SK-N-SH (cell line): Measurements from ENCODE around the gene UCK1. TPM values are rescaled to one million over a fixed set of nuclear protein-coding genes. Genes with fewer than 3 reads are reported as not detected.

Experiments
- CTCF ChIA-PET: fragments of 300-600, 350-600 bp; formaldehyde crosslinking; extraction: SDS; loops from one replicate; lab custom pipeline; 2021; lab: Yijun Ruan, JAX
- POLR2A ChIA-PET: fragments of 350-600 bp; sonication (Branson Sonifier 250); formaldehyde crosslinking; extraction: SDS; loops from one replicate; lab custom pipeline; 2020; ENCODE audit warnings: antibody characterized with exemption, inconsistent platforms; lab: Yijun Ruan, JAX
- DNase-seq: peaks from one replicate; pipeline ENCODE4 v3.0.0; 2012
- H2AFZ ChIP-seq: fragments of 200-600 bp; sonication (generic); 2 replicates; pipeline ENCODE4 v1.8.1; 2016; ENCODE audit warnings: antibody characterized with exemption, mild to moderate bottlenecking, low read depth
- H3F3A ChIP-seq: fragments of 200-600 bp; sonication (generic); replicated peaks from 2 replicates; pipeline ENCODE3; 2016; ENCODE audit warnings: antibody characterized with exemption, mild to moderate bottlenecking; ENCODE audit not compliant: insufficient read depth
- H3K27ac ChIP-seq, 2 experiments: fragments of 200-500 bp in 1 of 2; fragments of 200-600 bp in 1 of 2; sonication (Bioruptor generic) in 1 of 2; sonication (generic), shearing (Covaris generic) in 1 of 2; 2 replicates each; pipeline versions ENCODE4 v1.5.1 to v1.6.1; 2014 to 2016; ENCODE audit warnings: low read depth in 2 of 2, inconsistent platforms in 1 of 2, low read length in 1 of 2, mild to moderate bottlenecking in 1 of 2, mixed read lengths in 1 of 2
- H3K27me3 ChIP-seq: fragments of 200-600 bp; sonication (generic), shearing (Covaris generic); 2 replicates; pipeline ENCODE4 v1.6.1; 2016; ENCODE audit warnings: mixed run types; ENCODE audit not compliant: insufficient read depth
- H3K36me3 ChIP-seq, 2 experiments: fragments of 200-500 bp in 1 of 2; fragments of 200-600 bp in 1 of 2; sonication (Bioruptor generic) in 1 of 2; sonication (generic) in 1 of 2; replicated peaks in 1 of 2; 2 replicates each; pipeline versions ENCODE3 to v1.5.1; 2014 to 2016; ENCODE audit warnings: low read length in 1 of 2, mild to moderate bottlenecking in 1 of 2; ENCODE audit not compliant: insufficient read depth in 2 of 2, control insufficient read depth in 1 of 2
- H3K4me1 ChIP-seq, 2 experiments: fragments of 200-500 bp in 1 of 2; fragments of 200-600 bp in 1 of 2; sonication (Bioruptor generic) in 1 of 2; sonication (generic), shearing (Covaris generic) in 1 of 2; 2 replicates each; pipeline versions ENCODE4 v1.5.1 to v1.6.1; 2014 to 2016; ENCODE audit warnings: low read depth in 1 of 2, low read length in 1 of 2, mixed run types in 1 of 2; ENCODE audit not compliant: insufficient read depth in 2 of 2, control insufficient read depth in 1 of 2
- H3K4me2 ChIP-seq: fragments of 200-600 bp; sonication (generic), shearing (Covaris generic); 2 replicates; pipeline ENCODE4 v1.6.1; 2017; ENCODE audit warnings: mixed run types
- H3K4me3 ChIP-seq, 2 experiments: fragments of 200-500 bp in 1 of 2; fragments of 200-600 bp in 1 of 2; sonication (Bioruptor generic) in 1 of 2; sonication (generic), shearing (Covaris generic) in 1 of 2; 2 replicates each; pipeline versions ENCODE4 v1.5.1 to v1.8.1; 2014 to 2016; ENCODE audit warnings: low read depth in 2 of 2, inconsistent platforms in 1 of 2, low read length in 1 of 2, mild to moderate bottlenecking in 1 of 2, mixed read lengths in 1 of 2, moderate library complexity in 1 of 2
- H3K79me2 ChIP-seq: fragments of 200-600 bp; sonication (generic); 2 replicates; pipeline ENCODE4 v1.8.1; 2017; ENCODE audit warnings: mild to moderate bottlenecking; ENCODE audit not compliant: insufficient read depth
- H3K9ac ChIP-seq: fragments of 200-600 bp; sonication (generic); 2 replicates; pipeline ENCODE4 v1.6.1; 2017; ENCODE audit warnings: mixed run types
- H3K9me2 ChIP-seq: fragments of 200-600 bp; sonication (generic); 2 replicates; pipeline ENCODE4 v1.6.1; 2017; ENCODE audit warnings: mixed run types
- H3K9me3 ChIP-seq: fragments of 200-600 bp; sonication (generic); 2 replicates; pipeline ENCODE4 v1.6.1; 2017; ENCODE audit warnings: mixed run types, mild to moderate bottlenecking, moderate library complexity
- H4K20me1 ChIP-seq: fragments of 200-600 bp; sonication (generic); 2 replicates; pipeline ENCODE4 v1.6.1; 2017; ENCODE audit warnings: mild to moderate bottlenecking, mixed run types; ENCODE audit not compliant: insufficient read depth
- ELF1 ChIP-seq: IDR thresholded peaks from 2 replicates; pipeline ENCODE4 v1.4.0; 2012
- EZH2phosphoT487 ChIP-seq: fragments of 200-600 bp; sonication (generic); IDR thresholded peaks from 2 replicates; pipeline ENCODE4 v1.6.1; 2017; ENCODE audit warnings: low read depth, mixed run types, mild to moderate bottlenecking, antibody characterized with exemption, moderate library complexity, borderline replicate concordance
- FOSL2 ChIP-seq: IDR thresholded peaks from 2 replicates; pipeline ENCODE4 v1.4.0; 2012; ENCODE audit warnings: low read depth, mild to moderate bottlenecking, moderate library complexity, borderline replicate concordance
- MXI1 ChIP-seq: IDR thresholded peaks from 2 replicates; pipeline ENCODE4 v1.6.1; 2012; ENCODE audit warnings: mild to moderate bottlenecking, low read depth, low read length, improper control_type of control experiment
- NRF1 ChIP-seq: IDR thresholded peaks from 2 replicates; pipeline ENCODE4 v1.6.1; 2012; ENCODE audit warnings: low read depth, mild to moderate bottlenecking, low read length
- RAD21 ChIP-seq: IDR thresholded peaks from 2 replicates; pipeline ENCODE4 v1.6.1; 2012; ENCODE audit warnings: mild to moderate bottlenecking, low read length
- SIN3A ChIP-seq: IDR thresholded peaks from 2 replicates; pipeline ENCODE4 v1.6.1; 2012; ENCODE audit warnings: low read depth, mild to moderate bottlenecking, low read length, moderate library complexity, borderline replicate concordance
- SMC3 ChIP-seq: IDR thresholded peaks from 2 replicates; pipeline ENCODE4 v1.6.1; 2012; ENCODE audit warnings: low read depth, low read length, improper control_type of control experiment
- TEAD4 ChIP-seq: IDR thresholded peaks from 2 replicates; pipeline ENCODE4 v1.4.0; 2012; ENCODE audit warnings: mild to moderate bottlenecking, borderline replicate concordance; ENCODE audit not compliant: insufficient read depth
- WGBS: methylation state at CpG from one replicate; pipeline ENCODE4 v1.1.6; 2017; ENCODE audit warnings: low lambda C conversion rate; 5-methylcytosine and 5-hydroxymethylcytosine counted together
- polyA plus RNA-seq, 3 experiments: library from polyadenylated mRNA; depleted of rRNA; stranded (reverse); fragments of >200 nt; gene quantifications; 2 replicates each; pipeline ENCODE4 v1.2.3, GENCODE V29; 2012
- TF ChIP-seq, protein P1 (sequence below): fragments of 200-600 bp; sonication (generic); IDR thresholded peaks from 2 replicates; pipeline ENCODE4 v1.6.1; 2017; ENCODE audit warnings: antibody characterized with exemption, mild to moderate bottlenecking, moderate library complexity

UCK1 gene
- polyA plus RNA-seq, 1 of the 3 experiments (the other 2 are of a cell fraction): 32.9 TPM

GRCh38 chr9:131478911-131479310 is 52.2 kb downstream of the UCK1 start:
- Histone ChIP-seq H3F3A (peaks cover 6% of the 10 kb centered on the region), H2AFZ (no peak overlapping the region), H3K79me2 (peaks cover 33% of the 10 kb centered on the region), H3K9ac (no peak overlapping the region), H3K4me2 (no peak overlapping the region), H3K27me3 (no peaks in the 10 kb centered on the region), H3K9me2 (no peaks in the 10 kb centered on the region), H3K36me3 (peaks cover 61 to 94% of the 10 kb centered on the region in 2 experiments), H3K27ac (no peak overlapping the region; a peak in 1 of 4 replicates), H3K4me3 (no peak overlapping the region), H3K4me1 (no peaks in the 10 kb centered on the region; a peak in 1 of 4 replicates), H4K20me1 (peaks cover 47% of the 10 kb centered on the region), H3K9me3 (no peaks in the 10 kb centered on the region)
- ChIA-PET CTCF (interaction anchor here (0.8 to 6.0 kb wide), 22 partner anchors 9 to 262 kb away, joined by 3 to 50 read pairs (median 5); partner anchors contain the start of gene POMT1), POLR2A (no interaction called here)
- TF ChIP-seq EZH2phosphoT487 (no peak), TEAD4 (no peak), NRF1 (no peak), SIN3A (no peak), MXI1 (no peak)
- 94% methylated on average over 10 of the region's 10 CpGs for WGBS
- DNase-seq: no peak

DNA sequence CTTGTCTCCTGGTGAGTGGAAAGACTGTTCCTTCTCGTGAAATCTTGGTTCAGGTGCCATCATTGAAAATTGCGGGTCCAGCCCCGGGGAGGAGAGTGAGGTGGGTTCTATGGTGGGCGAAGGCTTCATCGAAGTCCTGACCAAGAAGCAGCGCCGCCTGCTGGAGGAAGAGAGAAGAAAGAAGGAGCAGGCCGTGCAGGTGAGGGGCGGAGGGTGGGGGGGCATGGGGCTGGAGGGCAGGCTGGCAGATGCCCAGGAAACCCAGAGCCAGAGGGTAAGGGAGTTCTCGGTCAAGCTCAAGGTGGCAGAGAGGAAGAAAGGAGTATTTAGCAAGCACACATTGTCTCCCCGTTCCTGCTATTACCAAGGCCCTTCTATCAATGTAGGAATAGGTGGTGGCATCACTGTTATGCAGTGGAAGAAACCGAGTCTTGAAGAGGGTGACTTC is 52.6 kb downstream of the UCK1 start:
- H3K27me3 ChIP-seq: no peaks in the 10 kb centered on the region
- H3K79me2 ChIP-seq: peaks cover 35% of the 10 kb centered on the region
- no peak overlapping the region for H3K9ac ChIP-seq
- no peak overlapping the region for H3K4me3 ChIP-seq
- POLR2A ChIA-PET: no interaction called here
- CTCF ChIA-PET: interaction anchor here (0.8 to 6.0 kb wide), 29 partner anchors 9 to 262 kb away, joined by 3 to 50 read pairs (median 5); partner anchors contain the start of gene POMT1
- no peak overlapping the region for H2AFZ ChIP-seq
- H3K4me1 ChIP-seq: no peaks in the 10 kb centered on the region; a peak in 1 of 4 replicates
- H3K4me2 ChIP-seq: no peak overlapping the region
- H3F3A ChIP-seq: peaks cover 6% of the 10 kb centered on the region
- no peaks in the 10 kb centered on the region for H3K9me3 ChIP-seq
- 57% methylated on average over 12 of the region's 12 CpGs for WGBS
- H3K27ac ChIP-seq: no peak overlapping the region
- no peaks in the 10 kb centered on the region for H3K9me2 ChIP-seq
- H4K20me1 ChIP-seq: peaks cover 51% of the 10 kb centered on the region
- H3K36me3 ChIP-seq: peaks cover 57 to 94% of the 10 kb centered on the region in 2 experiments
- DNase-seq: peak; percentile 86
- TF ChIP-seq RAD21 (peak; percentile 49), ELF1 (no peak), FOSL2 (no peak), SMC3 (peak; percentile 48)
- TF ChIP-seq, protein P1, sequence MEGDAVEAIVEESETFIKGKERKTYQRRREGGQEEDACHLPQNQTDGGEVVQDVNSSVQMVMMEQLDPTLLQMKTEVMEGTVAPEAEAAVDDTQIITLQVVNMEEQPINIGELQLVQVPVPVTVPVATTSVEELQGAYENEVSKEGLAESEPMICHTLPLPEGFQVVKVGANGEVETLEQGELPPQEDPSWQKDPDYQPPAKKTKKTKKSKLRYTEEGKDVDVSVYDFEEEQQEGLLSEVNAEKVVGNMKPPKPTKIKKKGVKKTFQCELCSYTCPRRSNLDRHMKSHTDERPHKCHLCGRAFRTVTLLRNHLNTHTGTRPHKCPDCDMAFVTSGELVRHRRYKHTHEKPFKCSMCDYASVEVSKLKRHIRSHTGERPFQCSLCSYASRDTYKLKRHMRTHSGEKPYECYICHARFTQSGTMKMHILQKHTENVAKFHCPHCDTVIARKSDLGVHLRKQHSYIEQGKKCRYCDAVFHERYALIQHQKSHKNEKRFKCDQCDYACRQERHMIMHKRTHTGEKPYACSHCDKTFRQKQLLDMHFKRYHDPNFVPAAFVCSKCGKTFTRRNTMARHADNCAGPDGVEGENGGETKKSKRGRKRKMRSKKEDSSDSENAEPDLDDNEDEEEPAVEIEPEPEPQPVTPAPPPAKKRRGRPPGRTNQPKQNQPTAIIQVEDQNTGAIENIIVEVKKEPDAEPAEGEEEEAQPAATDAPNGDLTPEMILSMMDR: peak; percentile 71
